K562 (cell line): Measurements from ENCODE around the gene KCND2. TPM values are rescaled to one million over a fixed set of nuclear protein-coding genes. Genes with fewer than 3 reads are reported as not detected.
A peak's percentile ranks its signal among the peaks of the same experiment; 100 is the strongest.

Source experiments
- ATAC-seq: fragments of 200-7000 bp; cut with Tn5 transposase; 3 replicates; pipeline ENCODE4 v1.9.1; 2020; ENCODE audit warnings: moderate library complexity
- BruUV-seq: library from RNA; stranded (reverse); fragments of 400-500 nt; replicated peaks from 2 replicates; lab custom pipeline; 2021; lab: Mats Ljungman, UMichigan
- CTCF ChIA-PET: fragments of 300-600 bp; formaldehyde crosslinking; extraction: SDS; loops from one replicate; lab custom pipeline; 2021; ENCODE audit warnings: low intra/inter-chr PET ratio; lab: Yijun Ruan, JAX
- POLR2A ChIA-PET: fragments of 300-600, 350-650 bp; sonication (Branson Sonifier 250); formaldehyde crosslinking; extraction: SDS; loops from one replicate; lab custom pipeline; 2021; ENCODE audit warnings: antibody characterized with exemption, inconsistent platforms; lab: Yijun Ruan, JAX
- DNase-seq, 4 experiments: peaks; one replicate each; pipeline versions ENCODE4 v3.0.0 to v3.0.0-alpha.2; 2011 to 2018; ENCODE audit warnings: low spot score in 3 of 4, mixed read lengths in 3 of 4; ENCODE audit errors: extremely low read depth in 1 of 4
- FAIRE-seq: peaks from 2 replicates; lab custom pipeline; 2011; peaks lifted over from hg19 to GRCh38; lab: Jason Lieb, UNC
- H2AFZ ChIP-seq: 2 replicates; pipeline ENCODE4 v1.6.0; 2011; ENCODE audit warnings: low read depth, low read length, control low read depth, inconsistent platforms
- H3K27ac ChIP-seq: fragments of 200-600 bp; 3 replicates; pipeline ENCODE4 v1.8.0; 2011; ENCODE audit warnings: low read depth, mild to moderate bottlenecking, control low read depth, inconsistent platforms, low read length, moderate library complexity, mixed read lengths; ENCODE audit errors: extremely low read depth
- H3K27me3 ChIP-seq, 2 experiments: fragments of 300-600 bp in 1 of 2; 2 replicates in 1 of 2; 3 replicates in 1 of 2; pipeline versions ENCODE4 v1.6.0 to v1.8.0; 2011; ENCODE audit warnings: inconsistent platforms in 2 of 2, low read length in 2 of 2, mild to moderate bottlenecking in 1 of 2, mixed read lengths in 1 of 2, moderate library complexity in 1 of 2; ENCODE audit not compliant: control insufficient read depth in 2 of 2, insufficient read depth in 2 of 2
- H3K36me3 ChIP-seq: fragments of 300-600 bp; 3 replicates; pipeline ENCODE4 v1.8.0; 2011; ENCODE audit warnings: mild to moderate bottlenecking, low read length, inconsistent platforms; ENCODE audit not compliant: control insufficient read depth, insufficient read depth
- H3K4me1 ChIP-seq, 2 experiments: fragments of 200-600 bp in 1 of 2; replicated peaks in 1 of 2; 2 replicates in 1 of 2; 3 replicates in 1 of 2; pipeline versions ENCODE4 v1.5.1 to v1.8.0; 2011; ENCODE audit warnings: inconsistent platforms in 2 of 2, low read length in 2 of 2, mild to moderate bottlenecking in 1 of 2, mixed read lengths in 1 of 2, moderate library complexity in 1 of 2; ENCODE audit not compliant: control insufficient read depth in 2 of 2, insufficient read depth in 2 of 2
- H3K4me2 ChIP-seq: 2 replicates; pipeline ENCODE4 v1.6.1; 2011; ENCODE audit warnings: low read length, control low read depth, inconsistent platforms, mixed read lengths; ENCODE audit not compliant: insufficient read depth
- H3K4me3 ChIP-seq: fragments of 200-600 bp; sonication (generic), shearing (Covaris generic); 2 replicates; pipeline ENCODE4 v1.5.1; 2016; ENCODE audit warnings: control low read depth, inconsistent platforms
- H3K79me2 ChIP-seq: fragments of 200-600 bp; 3 replicates; pipeline ENCODE4 v1.8.0; 2011; ENCODE audit warnings: low read length, inconsistent platforms; ENCODE audit not compliant: control insufficient read depth, insufficient read depth
- H3K9ac ChIP-seq, 2 experiments: 2 replicates each; pipeline versions ENCODE4 v1.6.0 to v1.6.1; 2011; ENCODE audit warnings: low read depth in 2 of 2, low read length in 2 of 2, control low read depth in 1 of 2, inconsistent platforms in 1 of 2, mild to moderate bottlenecking in 1 of 2, mixed read lengths in 1 of 2; ENCODE audit not compliant: insufficient read depth in 1 of 2
- H3K9me1 ChIP-seq: one replicate; pipeline ENCODE4 v1.6.0; 2011; ENCODE audit warnings: inconsistent platforms, mild to moderate bottlenecking, low read length, moderate library complexity; ENCODE audit not compliant: control insufficient read depth, insufficient read depth
- H3K9me3 ChIP-seq: replicated peaks from 2 replicates; pipeline ENCODE4 v1.5.1; 2011; ENCODE audit warnings: low read depth, low read length, inconsistent platforms; ENCODE audit not compliant: control insufficient read depth, insufficient read depth
- H4K20me1 ChIP-seq: replicated peaks from 2 replicates; pipeline ENCODE4 v1.6.1; 2011; ENCODE audit warnings: low read length, inconsistent platforms, mixed read lengths; ENCODE audit not compliant: control insufficient read depth, insufficient read depth
- CBX5 ChIP-seq: IDR thresholded peaks from 2 replicates; pipeline ENCODE4 v1.6.1; 2014; ENCODE audit warnings: low read depth, borderline replicate concordance
- CTCFL ChIP-seq: IDR thresholded peaks from 2 replicates; pipeline ENCODE4 v1.6.1; 2011; ENCODE audit warnings: borderline replicate concordance, low read depth, mild to moderate bottlenecking, moderate library complexity, low read length; ENCODE audit not compliant: insufficient read depth, poor library complexity, severe bottlenecking
- HNRNPK ChIP-seq: fragments of 200-400 bp; formaldehyde crosslinking; IDR thresholded peaks from one replicate; pipeline ENCODE4 v1.6.1; 2018; ENCODE audit warnings: mild to moderate bottlenecking, low read depth, low read length; ENCODE audit not compliant: poor library complexity, severe bottlenecking
- MAFG ChIP-seq: fragments of 450-650 bp; conservative IDR thresholded peaks from 2 replicates; pipeline ENCODE4 v1.6.1; 2016; ENCODE audit warnings: missing genetic modification characterization, missing compliant biosample characterization
- MTA3 ChIP-seq: fragments of 450-650 bp; formaldehyde crosslinking; IDR thresholded peaks from 2 replicates; pipeline ENCODE4 v1.6.1; 2017; ENCODE audit warnings: mild to moderate bottlenecking, borderline replicate concordance
- NFIX ChIP-seq: fragments of 250-450 bp; sonication (Bioruptor Pico); IDR thresholded peaks from 2 replicates; pipeline ENCODE4 v1.4.0; 2020; ENCODE audit warnings: low read depth, mild to moderate bottlenecking, moderate library complexity
- ZNF76 ChIP-seq: fragments of 250-450 bp; sonication (Bioruptor Pico); IDR thresholded peaks from 2 replicates; pipeline ENCODE4 v1.4.0; 2020; ENCODE audit warnings: mild to moderate bottlenecking, moderate library complexity, borderline replicate concordance
- WGBS: fragments of 100-300 bp; shearing (Covaris generic); methylation state at CpG from one replicate; pipeline ENCODE4 v1.1.6; 2016; ENCODE audit warnings: low coverage, mixed read lengths; ENCODE audit not compliant: insufficient coverage; ENCODE audit errors: missing lambda C conversion rate; 5-methylcytosine and 5-hydroxymethylcytosine counted together
- in situ Hi-C: fragments of 300-500 bp; cut with MboI; formaldehyde crosslinking; loops from 4 replicates; pipeline ENCODE4 v1.15.0; 2018; ENCODE audit warnings: inconsistent platforms, mixed read lengths
- intact Hi-C: fragments of 100-400 bp; cut with micrococcal nuclease; formaldehyde crosslinking; loops from 2 replicates; pipeline ENCODE4 v1.14.2; 2022
- polyA plus RNA-seq, 8 experiments: library from polyadenylated mRNA; depleted of rRNA in 4 of 8; stranded (reverse) in 5 of 8; unstranded in 3 of 8; fragments of >200 nt; fragmentation: Nextera tagmentation in 2 of 8; fragmentation: Illumina TruSeq in 1 of 8; extraction: Ambion mirVana in 2 of 8; extraction: Trizol in 1 of 8; gene quantifications; 2 replicates each; pipeline versions ENCODE4 v1.2.1 to v1.2.3, GENCODE V29; 2011 to 2014; ENCODE audit warnings: inconsistent platforms in 1 of 8, missing spikeins in 1 of 8
- total RNA-seq, 7 experiments: library from RNA; depleted of rRNA in 6 of 7; stranded (reverse); fragments of >200 nt in 6 of 7; fragmentation: Illumina TruSeq in 2 of 7; extraction: Trizol in 2 of 7; gene quantifications; 2 replicates each; pipeline versions ENCODE4 v1.2.1 to v1.2.3, GENCODE V29; 2011 to 2021; ENCODE audit warnings: low replicate concordance in 1 of 7
- TF ChIP-seq, protein P1 (sequence below): fragments of 450-650 bp; formaldehyde crosslinking; IDR thresholded peaks from 2 replicates; pipeline ENCODE4 v1.4.0; 2020; ENCODE audit warnings: mild to moderate bottlenecking, mixed read lengths

KCND2 gene
- total and polyA plus RNA-seq, 9 of the 15 experiments (the other 6 are each of a cell fraction or from before 2014, with no cell fraction given) = 0.03 to 0.12 TPM; not detected in 7

DNA sequence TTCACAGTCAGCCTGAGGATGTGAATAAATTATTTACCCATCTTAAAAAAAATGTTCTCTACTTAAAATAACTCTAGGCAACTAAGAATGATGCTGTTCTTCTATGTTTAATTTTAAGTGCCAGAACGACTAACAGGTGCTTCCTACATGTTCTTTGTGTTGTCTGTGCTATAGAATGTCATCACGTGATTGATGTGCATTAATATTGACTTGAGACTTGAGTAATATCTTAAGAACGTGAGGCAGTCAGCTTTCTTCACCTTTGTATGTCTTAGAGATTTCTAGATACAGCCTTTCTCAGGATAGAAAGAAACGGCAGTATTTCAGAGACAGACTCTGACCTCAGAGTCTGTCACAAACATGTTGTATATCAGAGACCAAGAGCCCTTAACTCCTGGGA, 274.6 kb downstream of the KCND2 start:
- Histone ChIP-seq H3K36me3 (no peaks in the 10 kb centered on the region), H3K4me1 (no peaks in the 10 kb centered on the region), H3K27me3 (no peaks in the 10 kb centered on the region), H3K9ac (no peak overlapping the region), H3K4me3 (no peak overlapping the region), H3K9me3 (no peaks in the 10 kb centered on the region), H3K27ac (no peak overlapping the region), H3K4me2 (no peak overlapping the region), H4K20me1 (no peaks in the 10 kb centered on the region), H3K79me2 (no peaks in the 10 kb centered on the region), H3K9me1 (no peaks in the 10 kb centered on the region), H2AFZ (no peak overlapping the region)
- in situ Hi-C loops (no loop called here), intact Hi-C loops (no loop called here)
- DNase-seq = no peak
- TF ChIP-seq ZNF76 (CRISPR knock-in tag) = no peak
- TF ChIP-seq, protein P1, sequence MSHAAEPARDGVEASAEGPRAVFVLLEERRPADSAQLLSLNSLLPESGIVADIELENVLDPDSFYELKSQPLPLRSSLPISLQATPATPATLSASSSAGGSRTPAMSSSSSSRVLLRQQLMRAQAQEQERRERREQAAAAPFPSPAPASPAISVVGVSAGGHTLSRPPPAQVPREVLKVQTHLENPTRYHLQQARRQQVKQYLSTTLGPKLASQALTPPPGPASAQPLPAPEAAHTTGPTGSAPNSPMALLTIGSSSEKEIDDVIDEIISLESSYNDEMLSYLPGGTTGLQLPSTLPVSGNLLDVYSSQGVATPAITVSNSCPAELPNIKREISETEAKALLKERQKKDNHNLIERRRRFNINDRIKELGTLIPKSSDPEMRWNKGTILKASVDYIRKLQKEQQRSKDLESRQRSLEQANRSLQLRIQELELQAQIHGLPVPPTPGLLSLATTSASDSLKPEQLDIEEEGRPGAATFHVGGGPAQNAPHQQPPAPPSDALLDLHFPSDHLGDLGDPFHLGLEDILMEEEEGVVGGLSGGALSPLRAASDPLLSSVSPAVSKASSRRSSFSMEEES (CRISPR knock-in tag) = peak; percentile 91
- 0% methylated on average over 4 of the region's 4 CpGs for WGBS
- ChIA-PET CTCF (no interaction called here), POLR2A (no interaction called here)
- FAIRE-seq = no peak
- BruUV-seq = no TSS peak
- no peak for ATAC-seq

- H3K4me1 ChIP-seq = no peaks in the 10 kb centered on the region
- intact Hi-C loops (no loop called here), in situ Hi-C loops (no loop called here)
- POLR2A ChIA-PET = interaction anchor here (0.8 kb wide), 1 partner anchor 10 kb away, joined by 3 read pairs; no protein-coding TSS in a partner anchor
- no peaks in the 10 kb centered on the region for H3K9me1 ChIP-seq
- H2AFZ ChIP-seq = no peak overlapping the region
- BruUV-seq = no TSS peak
- 4% methylated on average over 1 of the region's 1 CpG for WGBS
- H3K4me3 ChIP-seq = no peak overlapping the region
- H3K36me3 ChIP-seq = no peaks in the 10 kb centered on the region
- no peak overlapping the region for H3K27ac ChIP-seq
- H3K79me2 ChIP-seq = no peaks in the 10 kb centered on the region
- H4K20me1 ChIP-seq = no peaks in the 10 kb centered on the region
- no peaks in the 10 kb centered on the region for H3K9me3 ChIP-seq
- H3K27me3 ChIP-seq = no peaks in the 10 kb centered on the region
- no peak for FAIRE-seq
- H3K9ac ChIP-seq = no peak overlapping the region
- DNase-seq = no peak
- CTCF ChIA-PET = no interaction called here
- H3K4me2 ChIP-seq = no peak overlapping the region
- ATAC-seq = no peak
- TF ChIP-seq MAFG (tag) (no peak), HNRNPK (no peak), CTCFL (no peak), MTA3 (no peak), NFIX (CRISPR knock-in tag) (no peak), CBX5 (no peak)
Measured at GRCh38 chr7:120550494-120551048, 277.6 kb downstream of the KCND2 start.
